K562 (cell line): ENCODE data around the gene BSCL2. TPM values are rescaled to one million over a fixed set of nuclear protein-coding genes. Genes with fewer than 3 reads are reported as not detected.
A peak's percentile ranks its signal among the peaks of the same experiment; 100 is the strongest.

Source experiments
- AFF4 ChIP-seq: sonication (generic); formaldehyde crosslinking; IDR thresholded peaks from 2 replicates; pipeline ENCODE4 v1.8.0; 2023; ENCODE audit warnings: mild to moderate bottlenecking, missing genetic modification reagents
- ATF1 ChIP-seq, 2 experiments: fragments of 450-650 bp in 1 of 2; IDR thresholded peaks; 2 replicates each; pipeline ENCODE4 v1.6.1; 2016; ENCODE audit warnings: missing compliant biosample characterization in 1 of 2, missing genetic modification characterization in 1 of 2
- ATF7 ChIP-seq: fragments of 450-650 bp; IDR thresholded peaks from 2 replicates; pipeline ENCODE4 v1.7.1; 2014; ENCODE audit warnings: mild to moderate bottlenecking, moderate library complexity
- CREB3 ChIP-seq: fragments of 450-650 bp; conservative IDR thresholded peaks from 2 replicates; pipeline ENCODE4 v1.6.1; 2016; ENCODE audit warnings: missing genetic modification characterization, low read depth, mild to moderate bottlenecking, missing compliant biosample characterization, moderate library complexity
- FOXP1 ChIP-seq: sonication (generic); formaldehyde crosslinking; IDR thresholded peaks from 2 replicates; pipeline ENCODE4 v1.8.0; 2022; ENCODE audit warnings: mild to moderate bottlenecking, missing genetic modification reagents
- HCFC1 ChIP-seq: IDR thresholded peaks from 2 replicates; pipeline ENCODE4 v1.6.1; 2012; ENCODE audit warnings: low read depth, low read length, improper control_type of control experiment
- HDAC1 ChIP-seq, 2 experiments: fragments of 450-650 bp; IDR thresholded peaks; 2 replicates each; pipeline ENCODE4 v1.6.1; 2016 to 2017; ENCODE audit warnings: inconsistent platforms in 1 of 2, mild to moderate bottlenecking in 1 of 2, moderate library complexity in 1 of 2
- NBN ChIP-seq: fragments of 450-650 bp; IDR thresholded peaks from 2 replicates; pipeline ENCODE4 v1.6.1; 2016; ENCODE audit warnings: low read depth, mild to moderate bottlenecking
- RBBP5 ChIP-seq: fragments of 200-600 bp; sonication (generic); IDR thresholded peaks from 2 replicates; pipeline ENCODE4 v1.6.1; 2012; ENCODE audit warnings: borderline replicate concordance, mild to moderate bottlenecking, low read length, control low read depth, inconsistent platforms; ENCODE audit not compliant: insufficient read depth, poor library complexity, severe bottlenecking
- SMARCC2 ChIP-seq: fragments of 450-650 bp; IDR thresholded peaks from 2 replicates; pipeline ENCODE4 v1.6.1; 2017; ENCODE audit warnings: antibody characterized with exemption, moderate library complexity, mild to moderate bottlenecking, low read depth
- TAF9B ChIP-seq: fragments of 450-650 bp; IDR thresholded peaks from 2 replicates; pipeline ENCODE4 v1.6.1; 2018; ENCODE audit warnings: mild to moderate bottlenecking; ENCODE audit not compliant: partially characterized antibody
- ZNF174 ChIP-seq: fragments of 250-450 bp; sonication (Bioruptor Pico); IDR thresholded peaks from 2 replicates; pipeline ENCODE4 v1.4.0; 2020; ENCODE audit warnings: mild to moderate bottlenecking
- ZNF197 ChIP-seq: fragments of 200-800 bp; sonication (Bioruptor generic); IDR thresholded peaks from 2 replicates; pipeline ENCODE4 v1.6.1; 2016; ENCODE audit warnings: low read depth, missing genetic modification characterization, missing compliant biosample characterization
- ZNF778 ChIP-seq: fragments of 450-650 bp; formaldehyde crosslinking; IDR thresholded peaks from 2 replicates; pipeline ENCODE4 v1.4.0; 2020; ENCODE audit warnings: mild to moderate bottlenecking, moderate library complexity
- ZNF785 ChIP-seq: fragments of 250-450 bp; sonication (Bioruptor Pico); IDR thresholded peaks from 2 replicates; pipeline ENCODE4 v1.4.0; 2020; ENCODE audit warnings: mild to moderate bottlenecking
- polyA plus RNA-seq, 8 experiments: library from polyadenylated mRNA; depleted of rRNA in 4 of 8; stranded (reverse) in 5 of 8; unstranded in 3 of 8; fragments of >200 nt; fragmentation: Nextera tagmentation in 2 of 8; fragmentation: Illumina TruSeq in 1 of 8; extraction: Ambion mirVana in 2 of 8; extraction: Trizol in 1 of 8; gene quantifications; 2 replicates each; pipeline versions ENCODE4 v1.2.1 to v1.2.3, GENCODE V29; 2011 to 2014; ENCODE audit warnings: inconsistent platforms in 1 of 8, missing spikeins in 1 of 8
- total RNA-seq, 7 experiments: library from RNA; depleted of rRNA in 6 of 7; stranded (reverse); fragments of >200 nt in 6 of 7; fragmentation: Illumina TruSeq in 2 of 7; extraction: Trizol in 2 of 7; gene quantifications; 2 replicates each; pipeline versions ENCODE4 v1.2.1 to v1.2.3, GENCODE V29; 2011 to 2021; ENCODE audit warnings: low replicate concordance in 1 of 7
- TF ChIP-seq, protein P1 (sequence below): fragments of 250-450 bp; sonication (Bioruptor Pico); IDR thresholded peaks from 2 replicates; pipeline ENCODE4 v1.9.0; 2021; ENCODE audit warnings: mild to moderate bottlenecking
- TF ChIP-seq, protein P2 (sequence below): fragments of 200-800 bp; sonication (Bioruptor generic); IDR thresholded peaks from 2 replicates; pipeline ENCODE4 v1.6.1; 2017; ENCODE audit warnings: missing genetic modification characterization, missing compliant biosample characterization
- TF ChIP-seq, protein P3 (sequence below): fragments of 250-450 bp; sonication (Bioruptor Pico); IDR thresholded peaks from 2 replicates; pipeline ENCODE4 v1.5.0; 2021; ENCODE audit warnings: mild to moderate bottlenecking, borderline replicate concordance

Gene BSCL2
- total and polyA plus RNA-seq, 9 of the 15 experiments (the other 6 are each of a cell fraction or from before 2014, with no cell fraction given) = 18.9 to 51.7 (median 35.2) TPM

GRCh38 chr11:62753736-62754603 lies 46.7 kb upstream of the BSCL2 start, which contains the start of gene ZBTB3 (continued):
- TF ChIP-seq FOXP1 (CRISPR knock-in tag) (peak; percentile 70; the same call in 1 of the 2 replicates), ZNF785 (no peak), SMARCC2 (no peak), RBBP5 (peak; percentile 87), ZNF174 (CRISPR knock-in tag) (no peak), HDAC1 (IDR thresholded peaks at IDR 0.05) (peak in 1 of 2 experiments; percentile 80; a peak in 2 of 4 replicates), ZNF197 (CRISPR knock-in tag) (no peak), HCFC1 (peak; percentile 47), NBN (peak; percentile 32; the same call in 1 of the 2 replicates), CREB3 (tag) (no peak), AFF4 (CRISPR knock-in tag) (no peak), ZNF778 (CRISPR knock-in tag) (no peak), ATF7 (peak; percentile 87), TAF9B (no peak), ATF1 (CRISPR knock-in tag; IDR thresholded peaks at IDR 0.05) (no peak), ATF1 (tag; IDR thresholded peaks at IDR 0.05) (peak; percentile 87)
- TF ChIP-seq, protein P1, sequence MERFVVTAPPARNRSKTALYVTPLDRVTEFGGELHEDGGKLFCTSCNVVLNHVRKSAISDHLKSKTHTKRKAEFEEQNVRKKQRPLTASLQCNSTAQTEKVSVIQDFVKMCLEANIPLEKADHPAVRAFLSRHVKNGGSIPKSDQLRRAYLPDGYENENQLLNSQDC (CRISPR knock-in tag) = no peak
- TF ChIP-seq, protein P2, sequence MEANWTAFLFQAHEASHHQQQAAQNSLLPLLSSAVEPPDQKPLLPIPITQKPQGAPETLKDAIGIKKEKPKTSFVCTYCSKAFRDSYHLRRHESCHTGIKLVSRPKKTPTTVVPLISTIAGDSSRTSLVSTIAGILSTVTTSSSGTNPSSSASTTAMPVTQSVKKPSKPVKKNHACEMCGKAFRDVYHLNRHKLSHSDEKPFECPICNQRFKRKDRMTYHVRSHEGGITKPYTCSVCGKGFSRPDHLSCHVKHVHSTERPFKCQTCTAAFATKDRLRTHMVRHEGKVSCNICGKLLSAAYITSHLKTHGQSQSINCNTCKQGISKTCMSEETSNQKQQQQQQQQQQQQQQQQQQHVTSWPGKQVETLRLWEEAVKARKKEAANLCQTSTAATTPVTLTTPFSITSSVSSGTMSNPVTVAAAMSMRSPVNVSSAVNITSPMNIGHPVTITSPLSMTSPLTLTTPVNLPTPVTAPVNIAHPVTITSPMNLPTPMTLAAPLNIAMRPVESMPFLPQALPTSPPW (CRISPR knock-in tag) = peak; percentile 80
- TF ChIP-seq, protein P3, sequence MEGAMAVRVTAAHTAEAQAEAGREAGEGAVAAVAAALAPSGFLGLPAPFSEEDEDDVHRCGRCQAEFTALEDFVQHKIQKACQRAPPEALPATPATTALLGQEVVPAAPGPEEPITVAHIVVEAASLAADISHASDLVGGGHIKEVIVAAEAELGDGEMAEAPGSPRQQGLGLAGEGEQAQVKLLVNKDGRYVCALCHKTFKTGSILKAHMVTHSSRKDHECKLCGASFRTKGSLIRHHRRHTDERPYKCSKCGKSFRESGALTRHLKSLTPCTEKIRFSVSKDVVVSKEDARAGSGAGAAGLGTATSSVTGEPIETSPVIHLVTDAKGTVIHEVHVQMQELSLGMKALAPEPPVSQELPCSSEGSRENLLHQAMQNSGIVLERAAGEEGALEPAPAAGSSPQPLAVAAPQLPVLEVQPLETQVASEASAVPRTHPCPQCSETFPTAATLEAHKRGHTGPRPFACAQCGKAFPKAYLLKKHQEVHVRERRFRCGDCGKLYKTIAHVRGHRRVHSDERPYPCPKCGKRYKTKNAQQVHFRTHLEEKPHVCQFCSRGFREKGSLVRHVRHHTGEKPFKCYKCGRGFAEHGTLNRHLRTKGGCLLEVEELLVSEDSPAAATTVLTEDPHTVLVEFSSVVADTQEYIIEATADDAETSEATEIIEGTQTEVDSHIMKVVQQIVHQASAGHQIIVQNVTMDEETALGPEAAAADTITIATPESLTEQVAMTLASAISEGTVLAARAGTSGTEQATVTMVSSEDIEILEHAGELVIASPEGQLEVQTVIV (CRISPR knock-in tag) = no peak
